SH-SY5Y (cell line): ENCODE results near the gene ANKRD60.
A peak's percentile ranks its signal among the peaks of the same experiment; 100 is the strongest.

ENCODE experiments used
- GATA2 ChIP-seq: IDR thresholded peaks from 2 replicates; pipeline ENCODE4 v1.6.1; 2011; ENCODE audit warnings: mild to moderate bottlenecking, low read depth, low read length
- GATA3 ChIP-seq: IDR thresholded peaks from 2 replicates; pipeline ENCODE4 v1.6.1; 2011; ENCODE audit warnings: low read depth, mild to moderate bottlenecking, low read length, moderate library complexity

ANKRD60 gene

GRCh38 chr20:58174708-58175280 is 53.7 kb downstream of the ANKRD60 start:
- TF ChIP-seq GATA3: no peak
- no peak for TF ChIP-seq GATA2

- TF ChIP-seq GATA3 (no peak; the same call in 1 of the 2 replicates), GATA2 (peak; percentile 95)
These were observed 54.3 kb downstream of the ANKRD60 start for GRCh38 chr20:58173930-58174707.

- TF ChIP-seq GATA2: no peak
These were observed 55.4 kb downstream of the ANKRD60 start for GRCh38 chr20:58173091-58173490.

GRCh38 chr20:58171796-58172425 is 56.5 kb downstream of the ANKRD60 start:
- TF ChIP-seq GATA3 (no peak), GATA2 (no peak)

- no peak for TF ChIP-seq GATA2
- no peak for TF ChIP-seq GATA3
These were observed 59.0 kb downstream of the ANKRD60 start for GRCh38 chr20:58169450-58169849.

- no peak for TF ChIP-seq GATA2
- no peak for TF ChIP-seq GATA3
These were observed 59.6 kb downstream of the ANKRD60 start for GRCh38 chr20:58168843-58169242.

GRCh38 chr20:58167759-58168158 is 60.7 kb downstream of the ANKRD60 start:
- TF ChIP-seq GATA3 (no peak), GATA2 (no peak)
